ENCODE measurements around the gene BMP5. TPM values are rescaled to one million over a fixed set of nuclear protein-coding genes. Genes with fewer than 3 reads are reported as not detected.

BMP5 gene
- polyA plus RNA-seq, 3 donors: not detected

- H3K4me2 ChIP-seq (replicated peaks; ENCODE audit: extremely low read depth, low read length, poor library complexity, severe bottlenecking): no peak overlapping the region
- WGBS (ENCODE audit: insufficient coverage): no CpG with 5 or more reads among the region's 1 CpG
- H3K27me3 Mint-ChIP-seq (ENCODE audit: low read depth in 3 of 3): no peaks in the 10 kb centered on the region
- TF ChIP-seq CTCF (IDR thresholded peaks at IDR 0.05): no peak
- no peak overlapping the region for H3K4me3 Mint-ChIP-seq
- no peak for DNase-seq
- H3K27ac Mint-ChIP-seq: no peak overlapping the region
- H3K36me3 ChIP-seq (replicated peaks in 1 of 2; ENCODE audit: control insufficient read depth in 1 of 2, insufficient read depth in 2 of 2, low read length in 2 of 2): no peaks in the 10 kb centered on the region
- peaks cover 6 to 8% of the 10 kb centered on the region in 2 donors for H3K9me3 ChIP-seq (replicated peaks in 1 of 2; ENCODE audit: control insufficient read depth in 1 of 2, insufficient read depth in 1 of 2, low read length in 2 of 2)
- no peaks in the 10 kb centered on the region for H3K27me3 ChIP-seq (ENCODE audit: control insufficient read depth in 2 of 2, insufficient read depth in 2 of 2, low read length in 2 of 2)
- H3K27ac ChIP-seq (ENCODE audit: low read depth in 1 of 2, low read length in 2 of 2): no peak overlapping the region
- intact Hi-C loops (cut with micrococcal nuclease): no loop called here
- no peaks in the 10 kb centered on the region for H3K4me1 Mint-ChIP-seq
- no peaks in the 10 kb centered on the region for H3K79me2 ChIP-seq (ENCODE audit: insufficient read depth, low read length)
- no peaks in the 10 kb centered on the region for H4K20me1 ChIP-seq (ENCODE audit: insufficient read depth, low read length)
- H3K9me3 Mint-ChIP-seq: peaks cover 0 to 7% (median 3%) of the 10 kb centered on the region in 7 donors
- no peak overlapping the region for H3K9ac ChIP-seq (ENCODE audit: insufficient read depth, low read length, poor library complexity, severe bottlenecking)
- H3K4me1 ChIP-seq (ENCODE audit: control insufficient read depth in 1 of 2, insufficient read depth in 2 of 2, low read length in 2 of 2): no peaks in the 10 kb centered on the region
- H3K4me3 ChIP-seq (replicated peaks in 1 of 3; ENCODE audit: low read depth in 2 of 3, low read length in 3 of 3): no peak overlapping the region
- H3K36me3 Mint-ChIP-seq: no peaks in the 10 kb centered on the region
- H2AFZ ChIP-seq (ENCODE audit: insufficient read depth, low read depth, low read length, poor library complexity, severe bottlenecking): no peak overlapping the region
These were observed 171.0 kb downstream of the BMP5 start for GRCh38 chr6:55704421-55704820.

All from CD14-positive monocyte (primary cell).